ENCODE results near the gene EXD3. TPM values are rescaled to one million over a fixed set of nuclear protein-coding genes. Genes with fewer than 3 reads are reported as not detected.

EXD3 gene
- total and polyA plus RNA-seq, 8 donors = 8.1 to 57.3 (median 13.6) TPM

DNA sequence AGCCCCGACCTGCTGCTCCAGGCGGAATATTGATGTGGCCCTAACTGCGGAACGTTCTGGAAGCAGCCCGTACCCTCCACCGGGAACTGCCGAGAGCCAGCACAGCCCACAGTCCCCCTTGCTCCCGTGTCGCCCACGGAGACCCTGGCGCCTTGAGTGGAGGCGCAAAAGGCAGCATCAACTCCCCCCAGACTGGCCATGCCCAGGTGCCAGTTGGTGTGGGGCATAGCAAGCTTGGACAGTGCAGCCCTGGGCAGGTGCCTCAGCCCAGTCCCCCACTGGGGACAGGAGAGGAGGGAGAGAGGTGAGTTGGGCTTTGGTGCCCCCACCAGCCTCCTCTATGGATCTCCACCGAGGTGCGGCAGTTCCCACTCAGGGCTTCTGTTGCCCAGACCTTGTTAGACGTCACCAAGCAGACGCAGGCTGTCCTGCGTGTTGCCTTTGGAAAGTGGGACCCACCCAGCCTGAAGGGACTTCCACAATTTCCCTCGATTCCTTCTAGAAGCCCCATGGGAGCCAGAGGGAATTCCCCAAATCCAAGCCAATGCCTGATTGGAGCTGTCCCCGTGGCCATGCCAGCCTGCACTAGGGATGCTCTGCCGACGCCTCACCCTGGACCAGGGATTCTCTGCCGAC is 101.1 kb downstream of the EXD3 start:
- DNase-seq (no peak), ATAC-seq (no peak), FAIRE-seq (no peak)
- H3K4me3 ChIP-seq = no peak overlapping the region
- intact Hi-C loops (cut with DNase I) = no loop called here
- WGBS, 2 donors = 86 to 88% methylated on average over 22 of the region's 22 CpGs
- peaks cover 0 to 2% (median 0%) of the 10 kb centered on the region in 3 donors for H3K4me1 ChIP-seq
- no peaks in the 10 kb centered on the region for H3K36me3 ChIP-seq
- TF ChIP-seq, protein P1, sequence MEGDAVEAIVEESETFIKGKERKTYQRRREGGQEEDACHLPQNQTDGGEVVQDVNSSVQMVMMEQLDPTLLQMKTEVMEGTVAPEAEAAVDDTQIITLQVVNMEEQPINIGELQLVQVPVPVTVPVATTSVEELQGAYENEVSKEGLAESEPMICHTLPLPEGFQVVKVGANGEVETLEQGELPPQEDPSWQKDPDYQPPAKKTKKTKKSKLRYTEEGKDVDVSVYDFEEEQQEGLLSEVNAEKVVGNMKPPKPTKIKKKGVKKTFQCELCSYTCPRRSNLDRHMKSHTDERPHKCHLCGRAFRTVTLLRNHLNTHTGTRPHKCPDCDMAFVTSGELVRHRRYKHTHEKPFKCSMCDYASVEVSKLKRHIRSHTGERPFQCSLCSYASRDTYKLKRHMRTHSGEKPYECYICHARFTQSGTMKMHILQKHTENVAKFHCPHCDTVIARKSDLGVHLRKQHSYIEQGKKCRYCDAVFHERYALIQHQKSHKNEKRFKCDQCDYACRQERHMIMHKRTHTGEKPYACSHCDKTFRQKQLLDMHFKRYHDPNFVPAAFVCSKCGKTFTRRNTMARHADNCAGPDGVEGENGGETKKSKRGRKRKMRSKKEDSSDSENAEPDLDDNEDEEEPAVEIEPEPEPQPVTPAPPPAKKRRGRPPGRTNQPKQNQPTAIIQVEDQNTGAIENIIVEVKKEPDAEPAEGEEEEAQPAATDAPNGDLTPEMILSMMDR (IDR thresholded peaks at IDR 0.05) = no peak
- no peak overlapping the region for H3K27ac ChIP-seq
- H3K9me3 ChIP-seq = no peaks in the 10 kb centered on the region
- no peaks in the 10 kb centered on the region for H3K27me3 ChIP-seq

DNA sequence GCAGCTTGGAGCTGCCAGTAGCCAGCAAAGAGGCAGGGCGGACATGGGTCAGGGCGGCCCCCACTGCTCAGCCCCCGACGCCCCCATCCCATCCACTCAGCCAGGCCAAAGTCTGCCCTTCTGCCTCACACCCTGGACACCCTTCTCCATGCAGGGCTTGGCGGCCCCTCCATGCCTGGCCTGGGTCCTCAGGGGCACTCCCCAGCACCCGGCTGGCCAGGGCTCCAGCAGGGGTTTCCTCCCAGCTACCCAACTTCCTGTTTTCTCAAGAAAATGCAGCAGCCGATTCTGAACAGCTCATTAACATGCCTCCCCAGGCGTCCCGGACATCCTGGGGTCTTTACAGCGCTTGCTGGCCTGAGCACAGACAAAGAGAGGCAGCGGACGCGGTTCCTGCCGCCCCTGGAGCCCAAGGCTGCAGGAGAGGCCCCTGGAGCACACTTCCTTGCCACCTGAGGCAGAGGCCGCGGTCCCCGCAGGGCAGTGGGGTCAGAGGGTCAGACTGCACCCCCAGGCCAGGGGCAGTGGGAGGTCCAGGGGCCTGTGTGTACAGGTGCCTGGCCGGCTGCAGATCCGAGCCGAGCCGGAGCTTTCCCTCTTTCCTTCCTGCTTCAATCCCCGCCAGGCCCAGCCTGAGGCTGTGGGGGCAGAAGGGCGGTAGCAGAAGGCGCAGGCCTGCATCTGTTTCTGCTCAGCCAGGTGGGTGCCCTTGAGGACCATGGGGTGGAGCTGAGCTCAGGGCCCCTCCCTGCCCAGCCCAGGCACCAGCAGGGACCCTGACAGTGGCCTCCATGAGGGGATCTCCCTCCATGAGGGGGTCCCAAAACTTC is 102.2 kb downstream of the EXD3 start:
- intact Hi-C loops (cut with DNase I) = no loop called here
- 81 to 83% methylated on average over 21 to 24 of the region's 24 CpGs for WGBS, 2 donors
- Histone ChIP-seq H3K9me3 (no peaks in the 10 kb centered on the region), H3K4me3 (no peak overlapping the region), H3K4me1 (peaks cover 5 to 12% (median 6%) of the 10 kb centered on the region in 3 donors), H3K36me3 (no peaks in the 10 kb centered on the region), H3K27ac (no peak overlapping the region), H3K27me3 (no peaks in the 10 kb centered on the region)
- TF ChIP-seq, protein P1 (IDR thresholded peaks at IDR 0.05) = no peak
- DNase-seq (peak in 2 of 6 donors; percentile 35 to 70), ATAC-seq (no peak), FAIRE-seq (no peak)

DNA sequence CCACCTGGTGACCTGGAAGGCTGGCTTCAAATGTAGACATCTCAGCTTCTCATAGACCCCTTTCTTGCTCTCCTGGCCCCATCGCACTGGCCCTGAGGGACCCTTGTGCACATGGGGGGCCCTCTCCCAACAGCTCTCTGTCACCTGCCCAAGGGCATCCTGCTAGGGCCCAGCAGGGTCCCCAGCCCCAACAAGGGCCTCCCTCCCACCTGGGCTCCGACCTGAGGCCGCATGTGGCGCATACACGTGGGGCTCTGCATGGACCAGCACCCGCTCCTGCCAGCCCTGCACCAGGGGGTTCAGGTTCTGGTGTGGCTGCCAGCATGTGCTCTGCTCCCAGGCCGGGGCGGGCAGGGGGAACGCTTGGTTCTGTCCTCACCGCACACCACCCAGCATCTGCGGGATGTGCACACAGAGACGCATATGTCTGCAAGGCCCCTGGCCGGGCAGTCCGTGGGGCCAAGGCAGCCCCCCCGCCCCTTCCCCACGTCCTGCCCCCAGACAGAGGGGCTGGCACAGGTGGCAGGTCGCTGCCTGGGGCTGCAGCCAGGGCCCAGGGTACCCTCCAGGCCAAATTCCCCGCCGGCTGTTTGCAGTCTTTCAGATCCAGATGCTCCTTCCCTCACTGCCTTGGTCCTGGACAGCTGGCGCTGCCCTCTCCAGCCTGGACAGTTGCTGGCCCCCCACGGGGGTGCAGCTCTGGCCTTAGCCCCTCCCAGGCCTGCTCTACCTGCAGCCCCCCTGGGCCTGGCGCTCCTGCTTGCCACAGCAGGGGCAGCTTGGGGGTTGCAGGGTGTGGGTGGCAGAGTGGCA is 103.0 kb downstream of the EXD3 start:
- no peaks in the 10 kb centered on the region for H3K9me3 ChIP-seq
- H3K27ac ChIP-seq = no peak overlapping the region
- intact Hi-C loops (cut with DNase I) = no loop called here
- no peaks in the 10 kb centered on the region for H3K36me3 ChIP-seq
- no peak overlapping the region for H3K4me3 ChIP-seq
- FAIRE-seq (no peak), DNase-seq (peak in 3 of 6 donors; percentile 43 to 81 (median 56)), ATAC-seq (no peak)
- 89 to 95% methylated on average over 20 to 22 of the region's 22 CpGs for WGBS, 2 donors
- H3K27me3 ChIP-seq = no peaks in the 10 kb centered on the region
- peaks cover 12 to 20% (median 14%) of the 10 kb centered on the region in 3 donors for H3K4me1 ChIP-seq
- TF ChIP-seq, protein P1 (IDR thresholded peaks at IDR 0.05) = no peak

DNA sequence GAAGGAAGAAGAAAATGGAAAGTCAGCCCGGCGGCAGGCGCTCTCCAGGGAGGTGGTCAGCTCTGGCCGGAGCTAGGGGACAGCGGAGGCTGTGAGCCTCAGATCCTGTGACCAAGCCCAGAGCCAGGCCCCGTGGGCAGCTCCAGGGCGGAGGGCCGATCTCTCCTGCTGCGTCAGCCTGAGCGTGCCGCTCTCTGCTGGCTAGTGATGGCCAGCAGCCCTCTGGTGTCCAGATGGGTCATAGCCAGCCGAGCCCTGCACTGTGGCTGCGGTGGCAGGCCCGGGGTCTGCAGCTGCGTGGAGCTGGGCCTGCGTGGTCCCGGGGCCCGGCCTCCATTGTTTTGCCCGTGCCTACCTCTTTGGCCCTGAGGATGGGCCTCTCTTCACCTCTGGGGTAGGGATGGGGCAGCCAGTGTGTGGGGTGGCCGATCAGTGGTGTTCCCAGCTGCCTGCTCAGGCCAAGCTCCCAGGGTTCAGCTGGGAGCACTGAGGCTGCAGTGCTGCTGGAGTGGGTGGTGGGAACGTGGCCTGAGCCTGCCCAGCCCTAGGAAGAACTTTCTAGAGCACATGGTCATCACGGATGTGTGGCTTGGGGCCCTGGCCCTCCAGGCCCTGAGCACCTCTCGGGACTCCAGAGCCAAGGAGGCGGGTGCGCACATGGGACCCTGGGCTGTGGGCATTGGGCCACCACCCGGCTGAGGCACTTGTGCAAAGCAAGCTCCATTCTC is 103.8 kb downstream of the EXD3 start:
- 80 to 91% methylated on average over 26 of the region's 26 CpGs for WGBS, 2 donors
- Histone ChIP-seq H3K4me3 (no peak overlapping the region), H3K27me3 (no peaks in the 10 kb centered on the region), H3K9me3 (no peaks in the 10 kb centered on the region), H3K4me1 (peaks cover 12 to 20% (median 15%) of the 10 kb centered on the region in 3 donors), H3K27ac (no peak overlapping the region), H3K36me3 (no peaks in the 10 kb centered on the region)
- peak in 4 of 6 donors; percentile 50 to 83 (median 56) for DNase-seq
- TF ChIP-seq, protein P1 (IDR thresholded peaks at IDR 0.05) = no peak
- peak in 2 of 4 donors; percentile 26 to 30 for ATAC-seq
- FAIRE-seq = no peak
- intact Hi-C loops (cut with DNase I) = no loop called here
